Adrenal gland (tissue), 5 donors: ENCODE data around the gene ADIPOR2.

Source experiments
- CTCF ChIP-seq, 6 experiments: fragments of 450-650 bp in 4 of 6; fragments of 200-600 bp in 2 of 6; sonication (generic) in 1 of 6; IDR thresholded peaks; 1 replicate in 5 of 6; 2 replicates in 1 of 6; pipeline versions ENCODE4 v1.5.1 to v1.8.0; 2016 to 2021; ENCODE audit warnings: antibody characterized with exemption in 6 of 6, mild to moderate bottlenecking in 2 of 6, moderate library complexity in 1 of 6
- POLR2A ChIP-seq, 2 donors: fragments of 450-650 bp; IDR thresholded peaks; one replicate each; pipeline ENCODE4 v1.6.1; 2017; ENCODE audit warnings: antibody characterized with exemption in 2 of 2, mild to moderate bottlenecking in 2 of 2, moderate library complexity in 1 of 2
- donor health status: DM: no; HTN: no; CAD: no.

GRCh38 chr12:1737652-1738286 is 46.9 kb downstream of the ADIPOR2 start:
- TF ChIP-seq POLR2A (IDR thresholded peaks at IDR 0.05) = no peak
- no peak for TF ChIP-seq CTCF (IDR thresholded peaks at IDR 0.05)
